ENCODE measurements around the gene STEEP1. TPM values are rescaled to one million over a fixed set of nuclear protein-coding genes. Genes with fewer than 3 reads are reported as not detected.

STEEP1 gene
- total RNA-seq, 4 donors from 2014 or later: 20.2 to 26.0 (median 22.5) TPM

DNA sequence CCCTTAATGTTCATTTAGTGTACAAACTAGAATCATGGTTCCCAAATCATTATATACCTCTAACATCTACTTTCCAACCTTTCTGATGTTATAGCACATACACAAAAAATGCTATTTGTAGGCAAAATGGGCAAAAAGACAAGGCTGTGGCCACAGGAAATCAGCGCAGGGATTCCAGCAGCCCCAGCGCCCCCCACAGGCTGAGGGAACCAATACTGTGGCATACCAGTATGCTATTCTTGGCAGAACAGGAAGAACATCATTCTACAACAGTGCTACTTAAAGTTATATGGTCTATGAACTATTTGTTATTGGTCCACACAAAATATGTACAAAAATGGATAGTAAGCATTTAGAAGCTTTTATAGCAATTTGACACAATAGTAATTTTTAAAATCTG, 25.3 kb downstream of the STEEP1 start:
- Histone ChIP-seq H3K9me3 (no peaks in the 10 kb centered on the region), H3K27ac (no peak overlapping the region), H3K27me3 (no peaks in the 10 kb centered on the region), H3K4me3 (no peak overlapping the region), H3K4me1 (no peaks in the 10 kb centered on the region), H3K36me3 (peaks cover 0 to 44% of the 10 kb centered on the region in 2 donors)
- 58% methylated on average over 2 of the region's 2 CpGs; no CpG with 5 or more reads in 1 of the 2 donors for WGBS, 2 donors (ENCODE audit: low coverage in 1 of 2)
- ATAC-seq: no peak
- TF ChIP-seq POLR2AphosphoS5 (IDR thresholded peaks at IDR 0.05): no peak
- no peak for TF ChIP-seq POLR2A (IDR thresholded peaks at IDR 0.05)
- no peak for TF ChIP-seq EP300 (IDR thresholded peaks at IDR 0.05)
- TF ChIP-seq, protein P1, sequence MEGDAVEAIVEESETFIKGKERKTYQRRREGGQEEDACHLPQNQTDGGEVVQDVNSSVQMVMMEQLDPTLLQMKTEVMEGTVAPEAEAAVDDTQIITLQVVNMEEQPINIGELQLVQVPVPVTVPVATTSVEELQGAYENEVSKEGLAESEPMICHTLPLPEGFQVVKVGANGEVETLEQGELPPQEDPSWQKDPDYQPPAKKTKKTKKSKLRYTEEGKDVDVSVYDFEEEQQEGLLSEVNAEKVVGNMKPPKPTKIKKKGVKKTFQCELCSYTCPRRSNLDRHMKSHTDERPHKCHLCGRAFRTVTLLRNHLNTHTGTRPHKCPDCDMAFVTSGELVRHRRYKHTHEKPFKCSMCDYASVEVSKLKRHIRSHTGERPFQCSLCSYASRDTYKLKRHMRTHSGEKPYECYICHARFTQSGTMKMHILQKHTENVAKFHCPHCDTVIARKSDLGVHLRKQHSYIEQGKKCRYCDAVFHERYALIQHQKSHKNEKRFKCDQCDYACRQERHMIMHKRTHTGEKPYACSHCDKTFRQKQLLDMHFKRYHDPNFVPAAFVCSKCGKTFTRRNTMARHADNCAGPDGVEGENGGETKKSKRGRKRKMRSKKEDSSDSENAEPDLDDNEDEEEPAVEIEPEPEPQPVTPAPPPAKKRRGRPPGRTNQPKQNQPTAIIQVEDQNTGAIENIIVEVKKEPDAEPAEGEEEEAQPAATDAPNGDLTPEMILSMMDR (IDR thresholded peaks at IDR 0.05): no peak

DNA sequence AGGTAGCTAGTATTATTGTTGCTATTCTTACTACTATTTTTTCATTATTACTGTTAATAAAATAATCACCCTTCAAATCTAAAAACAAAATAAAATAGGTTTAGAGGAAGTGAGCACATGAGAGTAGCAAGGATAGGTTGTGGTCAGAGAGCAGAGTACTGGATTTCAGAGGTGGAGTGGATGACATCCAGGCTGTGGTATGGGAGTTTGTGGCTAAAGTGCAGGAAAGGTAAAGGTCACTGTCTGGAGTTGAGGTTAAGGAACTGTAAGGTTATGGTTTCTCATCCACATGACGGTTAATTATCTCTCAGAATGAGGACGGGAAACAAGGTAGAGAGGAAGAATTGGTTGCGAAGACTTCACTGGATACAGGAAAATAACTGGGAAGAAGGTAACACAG, 27.7 kb downstream of the STEEP1 start:
- Histone ChIP-seq H3K9me3 (no peaks in the 10 kb centered on the region), H3K27ac (no peak overlapping the region), H3K4me3 (no peak overlapping the region), H3K4me1 (no peaks in the 10 kb centered on the region), H3K27me3 (no peaks in the 10 kb centered on the region), H3K36me3 (peaks cover 0 to 39% of the 10 kb centered on the region in 2 donors)
- no peak for ATAC-seq
- TF ChIP-seq EP300 (IDR thresholded peaks at IDR 0.05) (no peak), POLR2A (IDR thresholded peaks at IDR 0.05) (no peak), POLR2AphosphoS5 (IDR thresholded peaks at IDR 0.05) (no peak)
- TF ChIP-seq, protein P1 (IDR thresholded peaks at IDR 0.05): no peak
- WGBS, 2 donors (ENCODE audit: low coverage in 1 of 2): 58 to 59% methylated on average over 3 of the region's 3 CpGs

DNA sequence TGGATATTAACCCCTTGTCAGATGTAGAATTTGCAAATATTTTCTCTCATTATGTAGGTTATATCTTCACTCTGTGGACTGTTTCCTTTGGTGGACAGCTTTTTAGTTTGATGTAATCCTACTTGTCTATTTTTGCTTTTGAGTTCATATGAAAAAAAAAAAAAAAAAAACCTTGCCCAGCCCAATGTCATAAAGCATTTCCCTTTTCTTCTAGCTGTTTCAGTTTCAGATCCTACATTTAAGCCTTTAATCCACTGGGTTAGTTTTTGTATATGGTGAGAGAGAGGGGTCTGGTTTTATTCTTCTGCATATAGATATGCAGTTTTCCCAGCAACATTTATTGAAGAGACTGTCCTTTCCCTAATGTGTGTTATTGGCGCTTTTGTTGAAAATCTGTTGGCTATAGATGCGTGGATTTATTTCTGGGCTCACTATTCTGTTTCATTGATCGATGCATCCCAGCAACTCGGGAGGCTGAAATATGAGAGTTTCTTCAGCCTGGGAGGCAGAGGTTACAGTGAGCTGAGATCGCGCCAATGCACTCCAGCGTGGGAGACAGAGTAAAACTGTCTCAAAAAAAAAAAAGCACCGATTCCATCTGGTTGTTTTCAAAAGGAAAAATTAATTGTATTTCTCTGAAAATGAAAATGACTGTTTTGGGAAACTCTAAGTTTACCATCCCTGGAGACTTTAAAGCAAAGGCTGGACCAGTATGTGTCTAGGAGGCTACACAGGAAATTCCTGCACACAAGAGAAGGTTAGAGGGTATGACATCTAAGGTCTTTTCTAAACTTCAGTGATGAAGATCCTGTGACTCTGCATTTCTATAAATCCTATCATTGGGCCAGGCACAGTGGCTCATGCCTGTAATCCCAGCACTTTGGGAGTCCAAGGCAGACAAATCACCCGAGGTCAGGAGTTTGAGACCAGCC, 35.6 kb downstream of the STEEP1 start:
- ATAC-seq: no peak
- Histone ChIP-seq H3K9me3 (no peaks in the 10 kb centered on the region), H3K4me1 (no peaks in the 10 kb centered on the region), H3K27ac (no peak overlapping the region), H3K4me3 (no peak overlapping the region), H3K27me3 (no peaks in the 10 kb centered on the region), H3K36me3 (no peaks in the 10 kb centered on the region)
- TF ChIP-seq, protein P1 (IDR thresholded peaks at IDR 0.05): no peak
- TF ChIP-seq EP300 (IDR thresholded peaks at IDR 0.05) (no peak), POLR2A (IDR thresholded peaks at IDR 0.05) (no peak), POLR2AphosphoS5 (IDR thresholded peaks at IDR 0.05) (no peak)
- WGBS, 2 donors (ENCODE audit: low coverage in 1 of 2): 25 to 42% methylated on average over 1 to 9 of the region's 9 CpGs

DNA sequence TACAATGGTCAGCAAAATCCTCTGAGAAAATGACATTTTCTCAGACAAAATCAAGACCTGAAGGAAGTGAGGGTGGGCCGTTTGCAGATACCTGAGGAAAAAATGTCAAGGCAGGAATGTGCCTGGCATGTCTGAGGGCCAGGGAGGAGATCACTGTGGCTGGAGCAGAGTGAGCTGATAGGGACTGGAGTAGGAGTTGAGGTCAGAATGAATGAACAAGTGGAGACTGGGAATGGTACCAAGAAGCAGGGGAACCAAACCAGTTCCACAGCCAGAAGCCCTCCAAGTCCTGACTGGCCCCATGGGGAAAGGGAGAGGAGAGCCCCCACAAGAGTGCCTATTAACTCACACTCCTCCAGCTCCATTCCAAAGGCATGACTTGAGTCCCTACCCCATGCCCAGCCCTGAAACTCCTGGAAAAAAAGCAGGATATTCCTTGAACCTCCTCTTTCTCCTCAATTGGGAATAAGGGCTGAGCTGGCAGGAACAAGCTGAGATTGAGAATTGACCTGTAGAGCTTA, 41.5 kb downstream of the STEEP1 start:
- Histone ChIP-seq H3K4me3 (no peak overlapping the region), H3K27ac (no peak overlapping the region), H3K4me1 (no peaks in the 10 kb centered on the region), H3K36me3 (no peaks in the 10 kb centered on the region), H3K27me3 (no peaks in the 10 kb centered on the region), H3K9me3 (no peaks in the 10 kb centered on the region)
- no peak for ATAC-seq
- TF ChIP-seq EP300 (IDR thresholded peaks at IDR 0.05) (no peak), POLR2AphosphoS5 (IDR thresholded peaks at IDR 0.05) (no peak), POLR2A (IDR thresholded peaks at IDR 0.05) (no peak)
- TF ChIP-seq, protein P1 (IDR thresholded peaks at IDR 0.05): no peak
- WGBS, 2 donors (ENCODE audit: low coverage in 1 of 2): 80% methylated on average over 1 of the region's 1 CpG; no CpG with 5 or more reads in 1 of the 2 donors
